Lower leg skin (tissue), 4 donors: ENCODE results near the gene ARHGEF4. TPM values are rescaled to one million over a fixed set of nuclear protein-coding genes. Genes with fewer than 3 reads are reported as not detected.
"Not testable (repeated sequence)": the region's sequence is repeated elsewhere in the genome, so short reads cannot be mapped to it uniquely, and the experiment has no call there.

Experiments
- DNase-seq, 2 donors: peaks; one replicate each; pipeline ENCODE4 v3.0.0-alpha.2; 2019; ENCODE audit warnings: low spot score in 2 of 2
- H3K4me3 ChIP-seq: fragments of 200-600 bp; sonication (generic); 2 replicates; pipeline ENCODE4 v1.5.1; 2017; ENCODE audit warnings: mild to moderate bottlenecking, low read depth; ENCODE audit not compliant: poor library complexity, severe bottlenecking
- CTCF ChIP-seq, 3 donors: fragments of 450-650 bp; IDR thresholded peaks; one replicate each; pipeline ENCODE4 v1.5.1; 2016; ENCODE audit warnings: antibody characterized with exemption in 3 of 3, mild to moderate bottlenecking in 3 of 3, moderate library complexity in 2 of 3
- POLR2A ChIP-seq, 2 donors: fragments of 450-650 bp; IDR thresholded peaks; one replicate each; pipeline ENCODE4 v1.6.1; 2016 to 2017; ENCODE audit warnings: antibody characterized with exemption in 2 of 2, mild to moderate bottlenecking in 1 of 2, moderate library complexity in 1 of 2
- WGBS, 2 donors: methylation state at CpG; one replicate each; pipeline ENCODE4 v1.1.5; 2018; 5-methylcytosine and 5-hydroxymethylcytosine counted together
- intact Hi-C: fragments of 100-400 bp; cut with DNase I; formaldehyde crosslinking; loops from one replicate; pipeline ENCODE4 v1.15.0; 2023; ENCODE audit warnings: low total_unique reads
- total RNA-seq, 4 donors: library from RNA; depleted of rRNA; stranded (reverse); fragments of >200 nt; gene quantifications; one replicate each; pipeline ENCODE4 v1.1.0, GENCODE V29; 2016

ARHGEF4 gene
- total RNA-seq, 4 donors from 2014 or later = 106 to 220 (median 120) TPM

- TF ChIP-seq CTCF (IDR thresholded peaks at IDR 0.05) = no peak
- TF ChIP-seq POLR2A (IDR thresholded peaks at IDR 0.05) = no peak
- no peak overlapping the region for H3K4me3 ChIP-seq
- intact Hi-C loops = no loop called here
- DNase-seq = no peak
- 92 to 93% methylated on average over 11 of the region's 11 CpGs for WGBS, 2 donors
Measured at GRCh38 chr2:131063501-131064283, 227.0 kb downstream of the ARHGEF4 start.

GRCh38 chr2:131064589-131065512, 228.1 kb downstream of the ARHGEF4 start:
- TF ChIP-seq CTCF (IDR thresholded peaks at IDR 0.05) (no peak), POLR2A (IDR thresholded peaks at IDR 0.05) (no peak)
- 81 to 83% methylated on average over 14 of the region's 14 CpGs for WGBS, 2 donors
- intact Hi-C loops = no loop called here
- no peak for DNase-seq
- H3K4me3 ChIP-seq = no peak overlapping the region

- intact Hi-C loops = no loop called here
- TF ChIP-seq CTCF (IDR thresholded peaks at IDR 0.05) (no peak), POLR2A (IDR thresholded peaks at IDR 0.05) (no peak)
- DNase-seq = no peak
- no peak overlapping the region for H3K4me3 ChIP-seq
- 19 to 29% methylated on average over 2 of the region's 2 CpGs for WGBS, 2 donors
Measured at GRCh38 chr2:131067465-131068125, 230.9 kb downstream of the ARHGEF4 start.

- WGBS, 2 donors = 90 to 96% methylated on average over 6 of the region's 6 CpGs
Measured at GRCh38 chr2:131068172-131068571, 231.5 kb downstream of the ARHGEF4 start.

GRCh38 chr2:131075578-131075977, 238.9 kb downstream of the ARHGEF4 start:
- intact Hi-C loops = loop anchor here (10.0 kb wide), 1 partner anchor 731 kb away; the partner anchor contains the start of gene IMP4
- not testable (repeated sequence) for DNase-seq, H3K4me3 ChIP-seq
- 96% methylated on average over 15 of the region's 15 CpGs for WGBS, 2 donors

More at GRCh38 chr2:131068172-131068571, 231.5 kb downstream of the ARHGEF4 start:
- H3K4me3 ChIP-seq, intact Hi-C loops, DNase-seq: not testable (repeated sequence)

GRCh38 chr2:131076707-131077106, 240.0 kb downstream of the ARHGEF4 start:
- intact Hi-C loops = loop anchor here (10.0 kb wide), 1 partner anchor 732 kb away; the partner anchor contains the start of gene IMP4
- WGBS, 2 donors = 89 to 91% methylated on average over 5 of the region's 5 CpGs
- no peak for DNase-seq
- TF ChIP-seq POLR2A (IDR thresholded peaks at IDR 0.05) = no peak
- no peak for TF ChIP-seq CTCF (IDR thresholded peaks at IDR 0.05)
- H3K4me3 ChIP-seq = no peak overlapping the region
